K562 (cell line): Measurements from ENCODE around the gene SEMA3F.

Experiments
- EZH2 ChIP-seq: IDR thresholded peaks from 2 replicates; pipeline ENCODE4 v1.6.1; 2012; ENCODE audit warnings: low read depth, mild to moderate bottlenecking, inconsistent platforms, low read length, borderline replicate concordance
- RBM17 ChIP-seq: fragments of 200-400 bp; formaldehyde crosslinking; IDR thresholded peaks from 2 replicates; pipeline ENCODE4 v1.6.1; 2017; ENCODE audit warnings: low read depth, mild to moderate bottlenecking, low read length, borderline replicate concordance

- no peak for TF ChIP-seq RBM17
- no peak for TF ChIP-seq EZH2
Observed at GRCh38 chr3:50192689-50193141, 37.6 kb downstream of the SEMA3F start.
